Kidney (tissue), 14 donors: ENCODE results near the gene MYO9A. TPM values are rescaled to one million over a fixed set of nuclear protein-coding genes. Genes with fewer than 3 reads are reported as not detected.

Experiments
- DNase-seq, 5 donors: peaks; one replicate each; pipeline ENCODE4 v3.0.0-alpha.2; 2013 to 2020
- FAIRE-seq: peaks from 2 replicates; lab custom pipeline; 2012; peaks lifted over from hg19 to GRCh38; lab: Jason Lieb, UNC
- H3K27ac ChIP-seq, 2 donors: one replicate each; pipeline ENCODE4 v1.7.0; 2013; ENCODE audit warnings: low read depth in 2 of 2, low read length in 2 of 2, inconsistent platforms in 1 of 2
- H3K27me3 ChIP-seq: one replicate; pipeline ENCODE4 v1.7.1; 2013; ENCODE audit warnings: low read length, inconsistent platforms; ENCODE audit not compliant: control insufficient read depth, insufficient read depth
- H3K36me3 ChIP-seq, 3 donors: one replicate each; pipeline versions ENCODE4 v1.7.0 to v1.7.1; 2013; ENCODE audit warnings: low read length in 3 of 3, control low read depth in 1 of 3, inconsistent platforms in 1 of 3; ENCODE audit not compliant: insufficient read depth in 3 of 3, control insufficient read depth in 2 of 3
- H3K4me1 ChIP-seq, 3 donors: one replicate each; pipeline versions ENCODE4 v1.7.0 to v1.7.1; 2013; ENCODE audit warnings: low read length in 3 of 3, inconsistent platforms in 1 of 3, low read depth in 1 of 3; ENCODE audit not compliant: control insufficient read depth in 2 of 3, insufficient read depth in 2 of 3
- H3K4me3 ChIP-seq, 3 donors: one replicate each; pipeline versions ENCODE4 v1.7.0 to v1.8.1; 2013; ENCODE audit warnings: low read length in 3 of 3, control low read depth in 1 of 3, inconsistent platforms in 1 of 3
- H3K9ac ChIP-seq, 3 donors: one replicate each; pipeline versions ENCODE4 v1.7.0 to v1.7.1; 2013; ENCODE audit warnings: low read length in 3 of 3, control low read depth in 1 of 3, inconsistent platforms in 1 of 3
- H3K9me3 ChIP-seq, 3 donors: one replicate each; pipeline versions ENCODE4 v1.7.0 to v1.7.1; 2013; ENCODE audit warnings: low read length in 3 of 3, control low read depth in 1 of 3, inconsistent platforms in 1 of 3; ENCODE audit not compliant: control insufficient read depth in 2 of 3, insufficient read depth in 1 of 3
- intact Hi-C: fragments of 100-400 bp; cut with DNase I; formaldehyde crosslinking; loops from one replicate; pipeline ENCODE4 v1.11.1; 2022
- polyA plus RNA-seq: library from polyadenylated mRNA; stranded (reverse); fragments of 350-450 nt; fragmentation: Illumina TruSeq; extraction: RNeasy Lipid Tissue Mini Kit (QIAGEN cat#74804); gene quantifications from one replicate; pipeline ENCODE4 v1.2.3, GENCODE V29; 2014; ENCODE audit warnings: low read depth, low replicate concordance; ENCODE audit not compliant: insufficient read depth
- total RNA-seq: library from RNA; stranded (reverse); fragmentation: NEBNext Ultra II Directional; extraction: Animal tissue kit (Norgen Biotek cat#: 25700); gene quantifications from one replicate; pipeline ENCODE4 v1.2.1, GENCODE V29; 2021
- TF ChIP-seq, protein P1 (sequence below): IDR thresholded peaks from 3 replicates; pipeline ENCODE4 v1.5.1; 2012; ENCODE audit warnings: mild to moderate bottlenecking, moderate library complexity, borderline replicate concordance; ENCODE audit not compliant: insufficient read depth; ENCODE audit errors: extremely low read depth
- donor health status: control.
- donor health status: control.
- donor health status: control.
- donor health status: control.
- donor health status: control.
- donor health status: DM: yes; HTN: yes; CAD: no.
- donor health status: Normal renal cell carcinoma (clear cell type).

MYO9A gene
- total and polyA plus RNA-seq, 2 donors from 2014 or later, result 5.5 to 132 TPM

DNA sequence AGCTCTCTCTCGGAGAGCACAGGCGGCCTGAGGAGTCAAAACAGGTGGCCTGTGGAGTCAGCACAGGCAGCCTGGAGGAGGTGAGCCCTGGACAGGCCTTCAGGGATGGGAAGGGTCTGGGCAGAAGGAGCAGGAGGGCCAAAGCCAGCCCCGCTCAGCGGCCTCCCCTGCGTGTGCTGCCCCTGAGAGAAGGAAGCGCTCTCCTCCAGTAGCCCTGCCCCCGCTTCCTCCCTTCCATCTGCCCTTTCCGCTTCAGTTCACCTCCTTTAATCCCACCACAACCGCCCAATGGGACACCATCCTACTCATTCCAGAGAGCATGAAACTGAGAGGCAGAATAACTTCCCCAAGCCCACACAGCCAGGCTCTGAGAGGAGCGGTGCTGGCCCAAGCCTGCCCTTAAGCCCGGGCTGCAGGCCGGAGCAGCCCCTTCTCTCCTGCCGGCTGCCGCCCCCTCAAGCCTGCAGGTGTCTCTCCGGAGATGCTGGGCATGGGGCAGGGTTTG is 310.8 kb downstream of the MYO9A start:
- no peaks in the 10 kb centered on the region for H3K36me3 ChIP-seq
- DNase-seq, result peak in 4 of 5 donors; percentile 46 to 73 (median 60)
- FAIRE-seq, result no peak
- no peak overlapping the region for H3K9ac ChIP-seq
- H3K27ac ChIP-seq, result no peak overlapping the region
- no peak overlapping the region for H3K4me3 ChIP-seq
- peaks cover 0 to 14% (median 8%) of the 10 kb centered on the region in 3 donors for H3K4me1 ChIP-seq
- H3K27me3 ChIP-seq, result no peaks in the 10 kb centered on the region
- intact Hi-C loops, result no loop called here
- TF ChIP-seq, protein P1, sequence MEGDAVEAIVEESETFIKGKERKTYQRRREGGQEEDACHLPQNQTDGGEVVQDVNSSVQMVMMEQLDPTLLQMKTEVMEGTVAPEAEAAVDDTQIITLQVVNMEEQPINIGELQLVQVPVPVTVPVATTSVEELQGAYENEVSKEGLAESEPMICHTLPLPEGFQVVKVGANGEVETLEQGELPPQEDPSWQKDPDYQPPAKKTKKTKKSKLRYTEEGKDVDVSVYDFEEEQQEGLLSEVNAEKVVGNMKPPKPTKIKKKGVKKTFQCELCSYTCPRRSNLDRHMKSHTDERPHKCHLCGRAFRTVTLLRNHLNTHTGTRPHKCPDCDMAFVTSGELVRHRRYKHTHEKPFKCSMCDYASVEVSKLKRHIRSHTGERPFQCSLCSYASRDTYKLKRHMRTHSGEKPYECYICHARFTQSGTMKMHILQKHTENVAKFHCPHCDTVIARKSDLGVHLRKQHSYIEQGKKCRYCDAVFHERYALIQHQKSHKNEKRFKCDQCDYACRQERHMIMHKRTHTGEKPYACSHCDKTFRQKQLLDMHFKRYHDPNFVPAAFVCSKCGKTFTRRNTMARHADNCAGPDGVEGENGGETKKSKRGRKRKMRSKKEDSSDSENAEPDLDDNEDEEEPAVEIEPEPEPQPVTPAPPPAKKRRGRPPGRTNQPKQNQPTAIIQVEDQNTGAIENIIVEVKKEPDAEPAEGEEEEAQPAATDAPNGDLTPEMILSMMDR, result no peak
- H3K9me3 ChIP-seq, result no peaks in the 10 kb centered on the region

DNA sequence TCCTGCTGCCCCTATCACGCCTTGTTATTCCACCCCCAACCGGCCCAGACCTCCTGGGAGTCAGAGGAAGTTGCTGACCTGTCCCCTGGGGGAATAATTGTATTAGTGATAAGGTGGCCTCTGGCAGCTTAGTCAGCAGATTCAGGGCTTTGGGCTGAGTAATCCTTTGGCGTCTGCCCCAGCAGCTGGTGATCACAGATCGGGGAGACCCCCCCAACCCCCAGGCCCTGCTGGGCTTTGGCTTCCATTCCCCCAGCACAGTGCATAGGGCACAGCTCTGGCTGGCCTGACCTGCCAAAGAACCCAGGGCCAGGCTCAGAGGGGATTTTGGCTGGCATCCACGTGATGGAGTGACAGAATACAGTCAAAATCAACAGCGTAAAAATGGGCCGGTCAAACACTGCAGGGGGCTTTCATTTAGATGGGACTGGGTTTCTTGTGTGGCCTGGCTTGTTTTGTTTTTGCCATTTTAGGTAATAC is 311.5 kb downstream of the MYO9A start:
- TF ChIP-seq, protein P1, result no peak
- no peaks in the 10 kb centered on the region for H3K36me3 ChIP-seq
- H3K9ac ChIP-seq, result no peak overlapping the region
- no peak overlapping the region for H3K27ac ChIP-seq
- DNase-seq (peak in 1 of 5 donors; percentile 79), FAIRE-seq (no peak)
- H3K9me3 ChIP-seq, result no peaks in the 10 kb centered on the region
- no peaks in the 10 kb centered on the region for H3K27me3 ChIP-seq
- no peak overlapping the region for H3K4me3 ChIP-seq
- intact Hi-C loops, result no loop called here
- peaks cover 0 to 14% (median 8%) of the 10 kb centered on the region in 3 donors for H3K4me1 ChIP-seq

DNA sequence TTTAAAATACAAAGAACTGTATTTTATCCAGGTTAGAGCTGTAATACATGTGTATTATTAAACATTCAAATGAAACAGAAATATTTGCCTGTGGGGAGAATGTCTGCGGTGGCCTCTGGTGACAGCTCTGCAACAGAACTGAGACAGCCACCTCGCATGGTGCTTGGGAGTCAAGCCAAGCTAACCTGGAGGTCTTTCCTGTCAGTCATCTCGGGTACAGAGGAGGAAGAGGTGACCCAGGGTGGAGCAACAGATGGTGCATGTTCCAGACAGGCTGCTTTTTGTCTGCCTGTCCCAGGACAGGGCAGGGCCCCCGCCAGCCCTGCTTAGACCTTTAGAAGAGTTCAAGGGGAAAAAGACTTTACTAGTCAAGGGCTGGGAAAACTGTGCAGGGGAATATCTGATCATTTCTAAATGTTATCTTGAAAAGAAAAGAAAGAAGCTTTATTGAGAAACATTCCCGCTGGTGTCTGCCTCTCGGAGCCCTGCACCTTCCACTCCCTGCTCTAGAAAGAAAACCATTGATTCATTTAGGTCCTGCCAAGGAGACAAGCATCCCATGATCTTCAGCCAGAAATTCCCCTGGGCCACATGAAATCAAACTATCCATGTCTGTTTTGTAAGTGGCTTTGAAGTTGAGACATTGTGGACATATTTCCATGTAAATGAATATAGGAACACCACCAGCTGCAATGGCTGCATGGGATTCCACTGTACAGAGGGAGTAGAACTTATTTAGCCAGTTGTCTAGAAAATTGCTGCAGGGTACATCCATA is 313.1 kb downstream of the MYO9A start:
- DNase-seq, result no peak
- FAIRE-seq, result no peak
- H3K4me1 ChIP-seq, result peaks cover 0 to 14% (median 8%) of the 10 kb centered on the region in 3 donors
- H3K27me3 ChIP-seq, result no peaks in the 10 kb centered on the region
- TF ChIP-seq, protein P1, result no peak
- no peaks in the 10 kb centered on the region for H3K36me3 ChIP-seq
- no peak overlapping the region for H3K4me3 ChIP-seq
- intact Hi-C loops, result no loop called here
- no peak overlapping the region for H3K9ac ChIP-seq
- no peak overlapping the region for H3K27ac ChIP-seq
- H3K9me3 ChIP-seq, result no peaks in the 10 kb centered on the region
